Pancreas (tissue), 10 donors: ENCODE results near the gene BICRA. TPM values are rescaled to one million over a fixed set of nuclear protein-coding genes. Genes with fewer than 3 reads are reported as not detected.
A peak's percentile ranks its signal among the peaks of the same experiment; 100 is the strongest.

Source experiments
- ATAC-seq, 4 donors: fragments of 200-7000 bp; cut with Tn5 transposase; one replicate each; pipeline versions ENCODE4 v1.8.0 to v1.9.1; 2020; ENCODE audit warnings: mild to moderate bottlenecking in 4 of 4, moderate library complexity in 4 of 4
- DNase-seq, 6 donors: peaks; one replicate each; pipeline ENCODE4 v3.0.0-alpha.2; 2020
- FAIRE-seq: peaks from 2 replicates; lab custom pipeline; 2012; peaks lifted over from hg19 to GRCh38; lab: Jason Lieb, UNC
- H3K27ac ChIP-seq, 4 donors: fragments of 200-600 bp; sonication (generic); 1 replicate in 3 of 4; 2 replicates in 1 of 4; pipeline versions ENCODE4 v1.5.0 to v1.8.0; 2020
- H3K27me3 ChIP-seq, 4 donors: fragments of 200-600 bp; one replicate each; pipeline ENCODE4 v1.8.0; 2021
- H3K36me3 ChIP-seq, 3 donors: fragments of 200-600 bp; sonication (generic) in 1 of 3; one replicate each; pipeline versions ENCODE4 v1.5.0 to v1.8.0; 2020 to 2021
- H3K4me1 ChIP-seq, 3 donors: fragments of 200-600 bp; one replicate each; pipeline ENCODE4 v1.8.0; 2021
- H3K4me3 ChIP-seq, 4 donors: fragments of 200-600 bp; sonication (generic) in 2 of 4; one replicate each; pipeline versions ENCODE4 v1.5.0 to v1.8.0; 2020 to 2021
- H3K9me3 ChIP-seq, 4 donors: fragments of 200-600 bp; one replicate each; pipeline ENCODE4 v1.8.0; 2021
- WGBS, 2 donors: extraction: QIAGEN DNeasy Blood & Tissue Kit; methylation state at CpG; one replicate each; pipeline ENCODE4 v1.1.7; 2013; 5-methylcytosine and 5-hydroxymethylcytosine counted together
- intact Hi-C, 3 donors: fragments of 100-400 bp; cut with DNase I; formaldehyde crosslinking; loops; one replicate each; pipeline versions ENCODE4 v1.11.1 to v1.14.2; 2022
- polyA plus RNA-seq, 2 donors: library from polyadenylated mRNA; stranded (reverse); fragments of 200-250 nt; gene quantifications; one replicate each; pipeline ENCODE4 v1.2.3, GENCODE V29; 2013
- total RNA-seq, 6 donors: library from RNA; stranded (reverse); fragmentation: NEBNext Ultra II Directional in 4 of 6; extraction: Animal tissue kit (Norgen Biotek cat#: 25700) in 4 of 6; gene quantifications; one replicate each; pipeline versions ENCODE4 v1.2.1 to v1.2.4, GENCODE V29; 2021 to 2023
- TF ChIP-seq, protein P1 (sequence below), 4 donors: fragments of 200-600 bp; sonication (generic) in 3 of 4; IDR thresholded peaks; one replicate each; pipeline versions ENCODE4 v1.5.0 to v1.8.0; 2021; ENCODE audit warnings: antibody characterized with exemption in 4 of 4
- donor health status: healthy with polysubstance abuse.
- donor health status: DM: no; HTN: no; CAD: no; lungs with moderate emphysema.
- donor health status: DM: no; HTN: no; CAD: no.
- donor health status: control.
- donor health status: control.
- donor health status: Bipolar disorder and iron deficiency.
- donor health status: DM: yes; HTN: yes; CAD: no.
- donor health status: DM: no; HTN: no; CAD: no.
- donor health status: DM: no; HTN: no; CAD: no.
- donor health status: DM: yes; HTN: yes; CAD: no.

BICRA gene
- total and polyA plus RNA-seq, 8 donors, result 2.7 to 10.4 (median 5.9) TPM

- 56 to 64% methylated on average over 3 of the region's 3 CpGs for WGBS, 2 donors
- no peak for ATAC-seq
- no peaks in the 10 kb centered on the region for H3K4me1 ChIP-seq
- H3K9me3 ChIP-seq, result no peaks in the 10 kb centered on the region
- no peak overlapping the region for H3K4me3 ChIP-seq
- FAIRE-seq, result no peak
- intact Hi-C loops, result no loop called here
- H3K36me3 ChIP-seq, result no peaks in the 10 kb centered on the region
- TF ChIP-seq, protein P1, sequence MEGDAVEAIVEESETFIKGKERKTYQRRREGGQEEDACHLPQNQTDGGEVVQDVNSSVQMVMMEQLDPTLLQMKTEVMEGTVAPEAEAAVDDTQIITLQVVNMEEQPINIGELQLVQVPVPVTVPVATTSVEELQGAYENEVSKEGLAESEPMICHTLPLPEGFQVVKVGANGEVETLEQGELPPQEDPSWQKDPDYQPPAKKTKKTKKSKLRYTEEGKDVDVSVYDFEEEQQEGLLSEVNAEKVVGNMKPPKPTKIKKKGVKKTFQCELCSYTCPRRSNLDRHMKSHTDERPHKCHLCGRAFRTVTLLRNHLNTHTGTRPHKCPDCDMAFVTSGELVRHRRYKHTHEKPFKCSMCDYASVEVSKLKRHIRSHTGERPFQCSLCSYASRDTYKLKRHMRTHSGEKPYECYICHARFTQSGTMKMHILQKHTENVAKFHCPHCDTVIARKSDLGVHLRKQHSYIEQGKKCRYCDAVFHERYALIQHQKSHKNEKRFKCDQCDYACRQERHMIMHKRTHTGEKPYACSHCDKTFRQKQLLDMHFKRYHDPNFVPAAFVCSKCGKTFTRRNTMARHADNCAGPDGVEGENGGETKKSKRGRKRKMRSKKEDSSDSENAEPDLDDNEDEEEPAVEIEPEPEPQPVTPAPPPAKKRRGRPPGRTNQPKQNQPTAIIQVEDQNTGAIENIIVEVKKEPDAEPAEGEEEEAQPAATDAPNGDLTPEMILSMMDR (IDR thresholded peaks at IDR 0.05), result no peak
- DNase-seq, result peak in 1 of 6 donors; percentile 20
- no peaks in the 10 kb centered on the region for H3K27me3 ChIP-seq
- no peak overlapping the region for H3K27ac ChIP-seq
Measured at GRCh38 chr19:47652285-47652684, 43.4 kb downstream of the BICRA start.

- ATAC-seq (no peak), DNase-seq (peak in 1 of 6 donors; percentile 9), FAIRE-seq (no peak)
- TF ChIP-seq, protein P1 (IDR thresholded peaks at IDR 0.05), result no peak
- no peak overlapping the region for H3K4me3 ChIP-seq
- no peaks in the 10 kb centered on the region for H3K27me3 ChIP-seq
- intact Hi-C loops, result no loop called here
- H3K9me3 ChIP-seq, result no peaks in the 10 kb centered on the region
- H3K4me1 ChIP-seq, result no peaks in the 10 kb centered on the region
- no peaks in the 10 kb centered on the region for H3K36me3 ChIP-seq
- 96% methylated on average over 13 of the region's 13 CpGs for WGBS, 2 donors
- H3K27ac ChIP-seq, result no peak overlapping the region
Measured at GRCh38 chr19:47653856-47654255, 44.9 kb downstream of the BICRA start.

DNA sequence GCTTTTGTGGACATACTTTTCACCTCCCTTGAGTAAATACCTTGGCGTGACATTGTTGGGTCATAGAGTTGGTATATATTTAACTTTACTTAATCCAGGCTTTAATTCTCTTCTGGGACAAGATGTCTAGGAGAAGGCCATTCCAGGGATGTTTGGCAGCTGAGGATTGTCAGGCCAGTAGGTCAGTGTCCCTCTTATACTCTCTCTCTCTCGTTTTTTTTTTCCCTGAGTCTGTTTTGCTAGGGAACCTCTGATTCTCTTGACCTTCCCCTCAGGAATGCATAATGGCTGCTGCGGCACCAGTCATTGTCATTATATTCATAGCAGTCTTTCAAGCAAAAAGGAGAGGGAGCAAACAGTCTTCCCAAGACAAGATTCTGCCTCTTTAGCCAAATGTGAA, 48.8 kb downstream of the BICRA start:
- no peak overlapping the region for H3K27ac ChIP-seq
- FAIRE-seq, result no peak
- 79 to 82% methylated on average over 3 of the region's 3 CpGs for WGBS, 2 donors

DNA sequence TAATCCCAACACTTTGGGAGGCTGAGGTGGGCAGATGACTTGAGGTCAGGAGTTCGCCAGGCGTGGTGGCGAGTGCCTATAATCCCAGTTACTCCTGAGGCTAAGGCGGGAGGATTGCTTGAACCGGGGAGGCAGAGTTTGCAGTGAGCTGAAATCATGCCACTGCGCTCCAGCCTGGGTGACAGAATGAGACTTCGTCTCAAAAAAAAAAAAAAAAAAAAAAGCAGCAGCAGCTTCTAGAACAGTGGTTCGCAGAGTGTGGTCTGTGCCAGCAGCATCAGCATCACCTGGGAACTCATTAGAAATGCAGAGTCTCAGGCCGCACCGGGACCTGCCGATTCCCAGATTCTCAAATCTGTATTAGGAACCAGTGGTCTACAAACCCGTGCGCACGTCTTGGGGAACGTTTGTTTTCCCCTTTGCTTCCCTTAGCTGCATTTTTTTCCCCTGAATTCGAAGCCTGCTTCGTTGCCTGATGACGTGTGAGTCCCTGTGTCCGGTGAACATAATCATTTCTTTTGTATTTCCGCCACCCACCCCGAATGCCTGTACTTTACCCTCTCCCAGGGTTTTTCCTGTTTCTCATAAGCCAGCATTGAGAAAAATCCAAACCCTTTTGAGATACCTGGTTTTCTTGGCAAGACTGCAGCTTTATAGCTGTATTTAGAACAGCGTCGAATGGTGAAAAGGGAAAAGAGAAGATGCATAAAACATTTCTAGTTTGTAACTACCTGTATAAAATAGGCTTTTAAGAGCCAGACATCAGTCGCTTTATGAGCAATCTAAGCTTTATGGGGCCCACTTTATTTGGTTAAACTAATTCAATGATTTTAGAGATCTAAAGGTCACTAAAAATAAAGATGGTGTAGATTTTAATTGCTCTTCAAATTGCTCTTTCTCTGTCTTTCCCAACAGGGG, 49.8 kb downstream of the BICRA start:
- ATAC-seq (peak in 3 of 4 donors; percentile 24 to 31 (median 26)), DNase-seq (peak in 1 of 6 donors; percentile 7), FAIRE-seq (peak; percentile 77)
- Histone ChIP-seq H3K4me1 (peaks cover 0 to 10% (median 0%) of the 10 kb centered on the region in 3 donors), H3K4me3 (no peak overlapping the region), H3K27ac (peak overlapping the region in 1 of 4 donors; percentile 47), H3K27me3 (no peaks in the 10 kb centered on the region), H3K36me3 (no peaks in the 10 kb centered on the region), H3K9me3 (no peaks in the 10 kb centered on the region)
- WGBS, 2 donors, result 75 to 77% methylated on average over 23 to 24 of the region's 24 CpGs
- TF ChIP-seq, protein P1 (IDR thresholded peaks at IDR 0.05), result no peak
- intact Hi-C loops, result no loop called here

More for the DNA sequence above, 48.8 kb downstream of the BICRA start:
- peak in 1 of 6 donors; percentile 1 for DNase-seq
- H3K4me3 ChIP-seq, result no peak overlapping the region
- no peaks in the 10 kb centered on the region for H3K36me3 ChIP-seq
- no peak for ATAC-seq
- intact Hi-C loops, result no loop called here
- TF ChIP-seq, protein P1 (IDR thresholded peaks at IDR 0.05), result no peak
- peaks cover 0 to under 1% (median 0%) of the 10 kb centered on the region in 3 donors for H3K4me1 ChIP-seq
- no peaks in the 10 kb centered on the region for H3K9me3 ChIP-seq
- no peaks in the 10 kb centered on the region for H3K27me3 ChIP-seq

DNA sequence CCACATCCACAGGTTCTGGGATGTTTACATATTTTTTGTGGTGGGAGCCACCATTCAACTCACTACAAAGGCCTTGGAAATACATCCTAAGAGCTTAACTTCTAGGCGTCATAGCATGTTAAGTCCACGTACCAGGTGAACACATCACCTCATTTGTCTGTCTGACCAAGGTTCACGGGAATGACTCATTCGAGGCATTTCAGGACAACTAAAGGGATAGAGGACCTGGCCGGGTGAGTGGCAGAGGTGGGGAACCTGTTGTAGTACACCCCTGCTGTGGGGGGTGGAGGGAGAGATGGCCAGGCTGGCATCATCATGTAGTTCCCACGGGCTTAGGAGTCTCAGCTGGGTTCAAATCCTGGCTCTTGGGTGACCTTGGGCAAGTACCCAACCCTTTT, 51.5 kb downstream of the BICRA start:
- DNase-seq (peak in 1 of 6 donors; percentile 23), ATAC-seq (no peak), FAIRE-seq (no peak)
- TF ChIP-seq, protein P1 (IDR thresholded peaks at IDR 0.05), result no peak
- intact Hi-C loops, result no loop called here
- no peak overlapping the region for H3K27ac ChIP-seq
- WGBS, 2 donors, result 70 to 71% methylated on average over 6 of the region's 6 CpGs
- H3K4me3 ChIP-seq, result no peak overlapping the region
- no peaks in the 10 kb centered on the region for H3K27me3 ChIP-seq
- H3K36me3 ChIP-seq, result no peaks in the 10 kb centered on the region
- peaks cover 0 to 22% (median 6%) of the 10 kb centered on the region in 3 donors for H3K4me1 ChIP-seq
- no peaks in the 10 kb centered on the region for H3K9me3 ChIP-seq
